Measurements from ENCODE around the gene RAI1.

RAI1 gene

DNA sequence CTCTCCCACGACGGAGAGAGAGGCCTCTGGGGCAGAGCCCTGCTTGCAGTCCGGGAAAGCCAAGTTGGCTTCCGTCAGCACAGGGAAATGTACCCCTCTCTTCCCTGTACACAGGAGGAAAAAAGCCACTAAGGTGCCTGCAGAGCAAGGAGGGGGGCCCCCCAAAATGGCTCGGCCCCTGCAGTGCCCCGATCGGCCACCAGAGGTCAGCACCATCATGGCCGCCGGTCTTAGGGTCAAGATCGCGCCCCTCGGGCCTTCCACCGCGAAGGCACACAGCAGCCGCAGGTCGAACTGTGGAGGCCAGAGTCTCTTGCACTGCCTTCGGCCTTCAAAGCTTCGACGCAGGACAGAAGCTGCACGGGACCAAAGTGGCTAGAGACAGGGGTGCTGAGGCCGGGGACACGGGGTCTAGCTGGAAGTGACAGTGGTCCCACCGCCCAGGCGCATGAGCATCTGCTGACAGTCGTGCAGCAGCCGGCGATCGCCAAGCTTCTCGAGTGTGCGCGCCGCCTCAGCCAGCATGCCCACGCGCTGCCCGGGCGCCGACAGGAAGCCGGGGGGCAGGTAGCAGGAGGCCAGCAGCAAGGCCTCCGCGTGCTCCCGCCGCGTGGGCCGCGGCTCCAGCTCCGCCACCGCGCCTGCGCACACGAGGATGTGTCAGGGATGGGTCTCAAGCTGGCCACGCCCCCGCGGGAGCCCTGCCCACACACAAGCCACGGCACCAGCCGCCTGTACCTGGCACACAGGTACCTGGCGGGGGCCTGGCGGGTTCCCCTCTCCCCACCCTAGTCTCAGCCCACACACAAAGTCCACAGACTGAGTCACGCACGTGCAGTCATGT lies 131.2 kb downstream of the RAI1 start (continued):
- TF ChIP-seq YY1 (tag by site-specific recombination; IDR thresholded peaks at IDR 0.05) (peak; percentile 78), ZNF354C (tag by site-specific recombination; IDR thresholded peaks at IDR 0.05; ENCODE audit: borderline replicate concordance, low read depth) (no peak), ZNF558 (tag by site-specific recombination; IDR thresholded peaks at IDR 0.05) (no peak), ZNF169 (tag by site-specific recombination; IDR thresholded peaks at IDR 0.05) (no peak), RBAK (tag by site-specific recombination; IDR thresholded peaks at IDR 0.05) (no peak), GLIS2 (tag by site-specific recombination; IDR thresholded peaks at IDR 0.05) (peak; percentile 89), GLI4 (tag by site-specific recombination; IDR thresholded peaks at IDR 0.05) (no peak), ZNF302 (tag by site-specific recombination; IDR thresholded peaks at IDR 0.05; ENCODE audit: low read depth) (no peak), ZNF571 (tag by site-specific recombination; IDR thresholded peaks at IDR 0.05) (no peak), ZNF776 (tag by site-specific recombination; IDR thresholded peaks at IDR 0.05; ENCODE audit: borderline replicate concordance) (no peak), ZNF132 (tag by site-specific recombination; IDR thresholded peaks at IDR 0.05; ENCODE audit: borderline replicate concordance) (no peak), ZBTB8A (tag by site-specific recombination; IDR thresholded peaks at IDR 0.05) (no peak), ZNF521 (tag by site-specific recombination; IDR thresholded peaks at IDR 0.05) (no peak), ZFP41 (tag by site-specific recombination; IDR thresholded peaks at IDR 0.05; ENCODE audit: borderline replicate concordance) (no peak), KLF17 (tag by site-specific recombination; IDR thresholded peaks at IDR 0.05) (peak; percentile 33; the same call in 1 of the 2 replicates), YY2 (tag by site-specific recombination; IDR thresholded peaks at IDR 0.05) (peak; percentile 69), ZNF292 (tag by site-specific recombination; IDR thresholded peaks at IDR 0.05; ENCODE audit: borderline replicate concordance, low read depth) (no peak), HOXD13 (CRISPR knock-in tag; IDR thresholded peaks at IDR 0.05; ENCODE audit: borderline replicate concordance) (no peak), SALL2 (tag by site-specific recombination; IDR thresholded peaks at IDR 0.05; ENCODE audit: borderline replicate concordance) (no peak), ZNF266 (tag by site-specific recombination; IDR thresholded peaks at IDR 0.05; ENCODE audit: low read depth) (no peak), ZNF530 (tag by site-specific recombination; IDR thresholded peaks at IDR 0.05; ENCODE audit: low read depth) (no peak)
- TF ChIP-seq, protein P1, sequence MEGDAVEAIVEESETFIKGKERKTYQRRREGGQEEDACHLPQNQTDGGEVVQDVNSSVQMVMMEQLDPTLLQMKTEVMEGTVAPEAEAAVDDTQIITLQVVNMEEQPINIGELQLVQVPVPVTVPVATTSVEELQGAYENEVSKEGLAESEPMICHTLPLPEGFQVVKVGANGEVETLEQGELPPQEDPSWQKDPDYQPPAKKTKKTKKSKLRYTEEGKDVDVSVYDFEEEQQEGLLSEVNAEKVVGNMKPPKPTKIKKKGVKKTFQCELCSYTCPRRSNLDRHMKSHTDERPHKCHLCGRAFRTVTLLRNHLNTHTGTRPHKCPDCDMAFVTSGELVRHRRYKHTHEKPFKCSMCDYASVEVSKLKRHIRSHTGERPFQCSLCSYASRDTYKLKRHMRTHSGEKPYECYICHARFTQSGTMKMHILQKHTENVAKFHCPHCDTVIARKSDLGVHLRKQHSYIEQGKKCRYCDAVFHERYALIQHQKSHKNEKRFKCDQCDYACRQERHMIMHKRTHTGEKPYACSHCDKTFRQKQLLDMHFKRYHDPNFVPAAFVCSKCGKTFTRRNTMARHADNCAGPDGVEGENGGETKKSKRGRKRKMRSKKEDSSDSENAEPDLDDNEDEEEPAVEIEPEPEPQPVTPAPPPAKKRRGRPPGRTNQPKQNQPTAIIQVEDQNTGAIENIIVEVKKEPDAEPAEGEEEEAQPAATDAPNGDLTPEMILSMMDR (tag by site-specific recombination; IDR thresholded peaks at IDR 0.05): peak; percentile 92
- TF ChIP-seq, protein P2, sequence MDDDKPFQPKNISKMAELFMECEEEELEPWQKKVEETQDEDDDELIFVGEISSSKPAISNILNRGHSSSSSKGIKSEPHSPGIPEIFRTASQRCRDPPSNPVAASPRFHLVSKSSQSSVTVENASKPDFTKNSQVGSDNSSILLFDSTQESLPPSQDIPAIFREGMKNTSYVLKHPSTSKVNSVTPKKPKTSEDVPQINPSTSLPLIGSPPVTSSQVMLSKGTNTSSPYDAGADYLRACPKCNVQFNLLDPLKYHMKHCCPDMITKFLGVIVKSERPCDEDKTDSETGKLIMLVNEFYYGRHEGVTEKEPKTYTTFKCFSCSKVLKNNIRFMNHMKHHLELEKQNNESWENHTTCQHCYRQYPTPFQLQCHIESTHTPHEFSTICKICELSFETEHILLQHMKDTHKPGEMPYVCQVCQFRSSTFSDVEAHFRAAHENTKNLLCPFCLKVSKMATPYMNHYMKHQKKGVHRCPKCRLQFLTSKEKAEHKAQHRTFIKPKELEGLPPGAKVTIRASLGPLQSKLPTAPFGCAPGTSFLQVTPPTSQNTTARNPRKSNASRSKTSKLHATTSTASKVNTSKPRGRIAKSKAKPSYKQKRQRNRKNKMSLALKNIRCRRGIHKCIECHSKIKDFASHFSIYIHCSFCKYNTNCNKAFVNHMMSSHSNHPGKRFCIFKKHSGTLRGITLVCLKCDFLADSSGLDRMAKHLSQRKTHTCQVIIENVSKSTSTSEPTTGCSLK (tag by site-specific recombination; IDR thresholded peaks at IDR 0.05): no peak
- TF ChIP-seq, protein P3, sequence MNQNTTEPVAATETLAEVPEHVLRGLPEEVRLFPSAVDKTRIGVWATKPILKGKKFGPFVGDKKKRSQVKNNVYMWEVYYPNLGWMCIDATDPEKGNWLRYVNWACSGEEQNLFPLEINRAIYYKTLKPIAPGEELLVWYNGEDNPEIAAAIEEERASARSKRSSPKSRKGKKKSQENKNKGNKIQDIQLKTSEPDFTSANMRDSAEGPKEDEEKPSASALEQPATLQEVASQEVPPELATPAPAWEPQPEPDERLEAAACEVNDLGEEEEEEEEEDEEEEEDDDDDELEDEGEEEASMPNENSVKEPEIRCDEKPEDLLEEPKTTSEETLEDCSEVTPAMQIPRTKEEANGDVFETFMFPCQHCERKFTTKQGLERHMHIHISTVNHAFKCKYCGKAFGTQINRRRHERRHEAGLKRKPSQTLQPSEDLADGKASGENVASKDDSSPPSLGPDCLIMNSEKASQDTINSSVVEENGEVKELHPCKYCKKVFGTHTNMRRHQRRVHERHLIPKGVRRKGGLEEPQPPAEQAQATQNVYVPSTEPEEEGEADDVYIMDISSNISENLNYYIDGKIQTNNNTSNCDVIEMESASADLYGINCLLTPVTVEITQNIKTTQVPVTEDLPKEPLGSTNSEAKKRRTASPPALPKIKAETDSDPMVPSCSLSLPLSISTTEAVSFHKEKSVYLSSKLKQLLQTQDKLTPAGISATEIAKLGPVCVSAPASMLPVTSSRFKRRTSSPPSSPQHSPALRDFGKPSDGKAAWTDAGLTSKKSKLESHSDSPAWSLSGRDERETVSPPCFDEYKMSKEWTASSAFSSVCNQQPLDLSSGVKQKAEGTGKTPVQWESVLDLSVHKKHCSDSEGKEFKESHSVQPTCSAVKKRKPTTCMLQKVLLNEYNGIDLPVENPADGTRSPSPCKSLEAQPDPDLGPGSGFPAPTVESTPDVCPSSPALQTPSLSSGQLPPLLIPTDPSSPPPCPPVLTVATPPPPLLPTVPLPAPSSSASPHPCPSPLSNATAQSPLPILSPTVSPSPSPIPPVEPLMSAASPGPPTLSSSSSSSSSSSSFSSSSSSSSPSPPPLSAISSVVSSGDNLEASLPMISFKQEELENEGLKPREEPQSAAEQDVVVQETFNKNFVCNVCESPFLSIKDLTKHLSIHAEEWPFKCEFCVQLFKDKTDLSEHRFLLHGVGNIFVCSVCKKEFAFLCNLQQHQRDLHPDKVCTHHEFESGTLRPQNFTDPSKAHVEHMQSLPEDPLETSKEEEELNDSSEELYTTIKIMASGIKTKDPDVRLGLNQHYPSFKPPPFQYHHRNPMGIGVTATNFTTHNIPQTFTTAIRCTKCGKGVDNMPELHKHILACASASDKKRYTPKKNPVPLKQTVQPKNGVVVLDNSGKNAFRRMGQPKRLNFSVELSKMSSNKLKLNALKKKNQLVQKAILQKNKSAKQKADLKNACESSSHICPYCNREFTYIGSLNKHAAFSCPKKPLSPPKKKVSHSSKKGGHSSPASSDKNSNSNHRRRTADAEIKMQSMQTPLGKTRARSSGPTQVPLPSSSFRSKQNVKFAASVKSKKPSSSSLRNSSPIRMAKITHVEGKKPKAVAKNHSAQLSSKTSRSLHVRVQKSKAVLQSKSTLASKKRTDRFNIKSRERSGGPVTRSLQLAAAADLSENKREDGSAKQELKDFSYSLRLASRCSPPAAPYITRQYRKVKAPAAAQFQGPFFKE (tag by site-specific recombination; IDR thresholded peaks at IDR 0.05; ENCODE audit: borderline replicate concordance): no peak
- TF ChIP-seq, protein P4, sequence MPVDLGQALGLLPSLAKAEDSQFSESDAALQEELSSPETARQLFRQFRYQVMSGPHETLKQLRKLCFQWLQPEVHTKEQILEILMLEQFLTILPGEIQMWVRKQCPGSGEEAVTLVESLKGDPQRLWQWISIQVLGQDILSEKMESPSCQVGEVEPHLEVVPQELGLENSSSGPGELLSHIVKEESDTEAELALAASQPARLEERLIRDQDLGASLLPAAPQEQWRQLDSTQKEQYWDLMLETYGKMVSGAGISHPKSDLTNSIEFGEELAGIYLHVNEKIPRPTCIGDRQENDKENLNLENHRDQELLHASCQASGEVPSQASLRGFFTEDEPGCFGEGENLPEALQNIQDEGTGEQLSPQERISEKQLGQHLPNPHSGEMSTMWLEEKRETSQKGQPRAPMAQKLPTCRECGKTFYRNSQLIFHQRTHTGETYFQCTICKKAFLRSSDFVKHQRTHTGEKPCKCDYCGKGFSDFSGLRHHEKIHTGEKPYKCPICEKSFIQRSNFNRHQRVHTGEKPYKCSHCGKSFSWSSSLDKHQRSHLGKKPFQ (tag by site-specific recombination; IDR thresholded peaks at IDR 0.05): no peak
- TF ChIP-seq, protein P5, sequence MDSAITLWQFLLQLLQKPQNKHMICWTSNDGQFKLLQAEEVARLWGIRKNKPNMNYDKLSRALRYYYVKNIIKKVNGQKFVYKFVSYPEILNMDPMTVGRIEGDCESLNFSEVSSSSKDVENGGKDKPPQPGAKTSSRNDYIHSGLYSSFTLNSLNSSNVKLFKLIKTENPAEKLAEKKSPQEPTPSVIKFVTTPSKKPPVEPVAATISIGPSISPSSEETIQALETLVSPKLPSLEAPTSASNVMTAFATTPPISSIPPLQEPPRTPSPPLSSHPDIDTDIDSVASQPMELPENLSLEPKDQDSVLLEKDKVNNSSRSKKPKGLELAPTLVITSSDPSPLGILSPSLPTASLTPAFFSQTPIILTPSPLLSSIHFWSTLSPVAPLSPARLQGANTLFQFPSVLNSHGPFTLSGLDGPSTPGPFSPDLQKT (IDR thresholded peaks at IDR 0.05; ENCODE audit: borderline replicate concordance, low read depth, low read length): no peak

Data from HEK293 (cell line).